NCI-H2081 (cell line): Measurements from ENCODE around the gene OXA1L.
"Not testable (repeated sequence)": the region's sequence is repeated elsewhere in the genome, so short reads cannot be mapped to it uniquely, and the experiment has no call there.

ENCODE experiments used
- DNase-seq, 2 experiments: peaks; one replicate each; lab custom pipeline; 2025; lab: John Stamatoyannopoulos, UW

OXA1L gene

DNA sequence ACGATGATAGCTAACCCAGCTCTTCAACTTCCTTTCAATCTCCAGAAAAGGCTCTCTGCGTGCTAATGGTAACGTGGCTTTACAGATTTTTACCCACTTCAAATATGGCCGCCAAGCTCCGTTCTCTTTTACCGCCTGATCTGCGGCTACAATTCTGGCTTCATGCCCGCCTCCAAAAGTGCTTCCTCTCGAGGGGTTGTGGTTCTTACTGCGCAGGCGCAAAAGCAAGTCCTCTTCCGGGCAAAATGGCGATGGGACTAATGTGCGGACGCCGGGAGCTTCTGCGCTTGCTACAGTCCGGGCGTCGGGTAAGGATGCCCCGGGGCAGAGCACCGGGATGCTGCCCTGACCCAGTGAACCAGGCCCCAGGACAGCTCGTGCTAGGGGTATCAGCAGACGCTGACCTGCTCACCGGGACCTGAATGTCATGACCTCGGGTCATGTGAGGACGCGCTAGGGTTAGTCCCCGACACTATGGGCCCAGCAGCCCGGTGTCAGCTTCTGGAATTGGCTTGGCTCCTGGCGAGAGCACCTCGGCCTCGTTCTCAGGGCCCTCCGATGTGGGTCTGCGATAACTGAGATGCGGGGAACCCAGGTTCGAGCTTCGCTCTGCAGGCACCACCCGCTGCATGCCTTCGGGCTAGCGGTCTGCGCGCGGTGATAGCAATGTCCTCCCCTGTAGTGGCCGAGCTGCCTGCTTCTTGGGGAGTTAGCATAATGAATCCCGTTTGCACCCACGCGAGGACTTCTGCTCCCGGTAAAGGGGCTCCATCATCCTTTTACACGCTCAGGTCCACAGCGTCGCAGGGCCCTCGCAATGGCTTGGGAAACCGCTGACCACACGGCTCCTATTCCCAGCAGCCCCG, at the start of gene OXA1L:
Gene OXA1L, plus strand, starts transcription at position 232 of the 866 bp plus-strand sequence. Its CDS starts 14 bp downstream, at position 246.
- peak; percentile 95 to 97 for DNase-seq

DNA sequence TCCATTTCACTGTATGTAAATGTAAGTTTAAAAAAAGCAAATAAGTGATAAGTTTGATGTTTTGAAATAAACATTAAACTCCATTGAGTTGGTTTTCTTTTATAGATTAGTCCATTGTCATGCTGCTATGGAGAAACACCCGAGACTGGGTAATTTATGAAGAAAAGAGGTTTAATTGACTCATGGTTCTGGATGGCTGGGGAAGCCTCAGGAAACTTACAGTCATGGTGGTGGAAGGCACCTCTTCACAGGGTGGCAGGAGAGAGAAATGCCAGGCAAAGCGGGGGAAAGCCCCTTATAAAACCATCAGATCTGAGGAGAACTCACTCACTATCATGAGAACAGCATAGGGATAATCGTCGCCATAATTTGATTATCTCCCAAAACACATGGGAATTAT, 48.4 kb upstream of the OXA1L start:
- no peak for DNase-seq

DNA sequence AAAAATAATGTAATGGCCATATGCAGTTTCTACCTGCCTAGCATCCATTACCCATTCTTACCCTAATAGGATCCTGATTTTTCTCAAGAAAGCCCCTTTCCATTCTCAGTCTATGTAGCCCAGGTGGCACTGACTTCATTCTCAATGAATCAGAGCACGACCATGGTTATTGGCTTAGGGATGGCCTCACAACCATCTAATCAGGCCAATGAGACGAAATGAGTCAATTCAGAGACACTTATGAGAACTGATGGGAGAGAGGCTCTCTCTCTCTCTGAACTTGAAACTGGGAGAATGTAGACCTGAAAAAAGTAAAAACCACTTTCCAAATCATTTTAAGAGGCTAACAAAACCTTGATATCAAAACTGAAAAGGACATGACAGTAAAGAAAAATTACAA, 45.3 kb upstream of the OXA1L start:
- DNase-seq, result no peak

DNA sequence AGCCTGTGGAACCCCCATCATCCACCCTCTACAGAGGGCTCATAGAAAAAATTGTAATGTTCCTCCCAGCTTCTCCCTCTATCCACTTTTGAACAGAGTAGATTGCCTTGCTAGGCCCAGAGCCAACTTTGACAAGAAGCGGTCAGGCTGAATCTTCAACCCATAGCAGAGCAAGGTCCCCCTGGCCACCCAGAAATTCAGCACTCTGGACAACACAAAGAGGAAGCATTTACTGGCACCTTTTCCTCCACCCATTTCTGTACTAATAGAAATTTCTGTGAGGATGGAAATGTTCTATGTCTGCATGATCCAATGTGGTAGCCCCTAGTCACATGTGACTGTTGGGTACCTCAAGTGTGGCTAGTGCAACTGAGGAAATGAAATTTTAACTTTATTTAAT, 42.7 kb upstream of the OXA1L start:
- DNase-seq, result no peak

DNA sequence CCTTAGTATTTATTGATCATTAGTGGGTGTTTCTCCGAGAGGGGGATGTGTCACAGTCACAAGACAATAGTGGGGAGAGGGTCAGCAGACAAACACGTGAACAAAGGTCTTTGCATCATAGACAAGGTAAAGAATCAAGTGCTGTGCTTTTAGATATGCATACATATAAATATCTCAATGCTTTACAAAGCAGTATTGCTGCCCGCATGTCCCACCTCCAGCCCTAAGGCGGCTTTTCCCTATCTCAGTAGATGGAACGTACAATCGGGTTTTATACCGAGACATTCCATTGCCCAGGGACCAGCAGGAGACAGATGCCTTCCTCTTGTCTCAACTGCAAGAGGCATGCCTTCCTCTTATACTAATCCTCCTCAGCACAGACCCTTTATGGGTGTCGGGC, 41.6 kb upstream of the OXA1L start:
- DNase-seq, result not testable (repeated sequence)

DNA sequence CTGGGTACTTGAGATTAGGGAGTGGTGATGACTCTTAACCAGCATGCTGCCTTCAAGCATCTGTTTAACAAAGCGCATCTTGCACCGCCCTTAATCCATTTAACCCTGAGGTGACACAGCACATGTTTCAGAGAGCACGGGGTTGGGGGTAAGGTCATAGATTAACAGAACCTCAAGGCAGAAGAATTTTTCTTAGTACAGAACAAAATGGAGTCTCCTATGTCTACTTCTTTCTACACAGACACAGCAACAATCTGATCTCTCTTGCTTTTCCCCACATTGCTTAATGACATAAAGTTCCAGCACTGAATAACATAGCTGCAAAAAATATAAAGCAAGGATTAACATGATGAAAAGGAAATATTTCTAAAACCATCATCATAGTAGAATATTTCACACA, 41.1 kb upstream of the OXA1L start:
- not testable (repeated sequence) for DNase-seq

DNA sequence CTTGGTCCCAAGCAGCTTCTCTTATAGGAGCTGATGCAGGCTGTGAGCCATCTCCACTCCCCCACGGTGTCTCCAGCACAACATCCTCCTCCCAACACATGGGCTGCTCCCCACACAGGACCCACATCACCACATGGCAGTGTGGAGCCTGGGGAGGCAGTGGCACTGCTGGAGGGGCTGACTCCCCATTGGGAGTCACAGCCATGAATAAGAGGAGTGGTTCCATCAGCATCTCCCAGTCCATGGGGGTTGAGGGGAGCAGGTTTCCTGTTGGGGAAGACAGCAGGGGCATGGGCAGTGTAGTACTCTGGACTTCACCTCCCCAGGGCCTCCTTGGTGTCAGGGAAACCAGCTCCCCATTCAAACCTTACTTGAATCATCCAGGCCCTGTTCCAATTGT, 40.5 kb upstream of the OXA1L start:
- no peak for DNase-seq

DNA sequence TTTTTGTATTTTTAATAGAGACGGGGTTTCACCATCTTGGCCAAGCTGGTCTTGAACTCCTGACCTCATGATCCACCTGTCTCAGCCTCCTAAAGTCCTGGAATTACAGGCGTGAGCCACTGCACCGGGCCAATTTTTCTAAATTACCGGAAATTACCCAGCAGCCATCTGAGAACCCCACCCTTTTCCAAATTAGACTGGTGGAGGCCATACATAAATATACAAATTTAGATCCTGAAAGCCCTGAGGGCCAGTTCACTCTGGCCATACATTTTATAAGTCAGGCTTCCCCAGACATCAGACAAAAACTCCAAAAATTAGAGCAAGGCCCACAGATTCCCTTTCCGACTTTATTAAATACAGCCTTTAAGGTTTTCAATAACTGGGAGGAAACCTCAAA, 34.4 kb upstream of the OXA1L start:
- not testable (repeated sequence) for DNase-seq

DNA sequence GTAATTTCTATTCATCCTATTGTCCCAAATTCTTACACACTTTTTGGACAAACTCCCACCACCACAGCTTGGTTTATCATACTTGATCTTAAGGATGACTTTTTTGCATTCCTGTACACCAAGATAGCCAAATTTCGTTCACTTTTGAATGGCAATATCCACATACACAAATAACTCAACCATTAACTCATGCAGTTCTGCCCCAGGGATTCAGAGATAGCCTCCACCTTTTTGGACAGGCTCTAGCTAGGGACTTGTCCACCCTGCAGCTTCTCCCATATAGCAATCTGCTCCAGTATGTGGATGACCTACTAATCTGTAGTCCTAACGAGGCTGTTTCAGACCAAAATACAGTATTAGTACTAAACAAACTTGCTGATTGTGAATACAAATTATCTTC, 32.7 kb upstream of the OXA1L start:
- no peak for DNase-seq

DNA sequence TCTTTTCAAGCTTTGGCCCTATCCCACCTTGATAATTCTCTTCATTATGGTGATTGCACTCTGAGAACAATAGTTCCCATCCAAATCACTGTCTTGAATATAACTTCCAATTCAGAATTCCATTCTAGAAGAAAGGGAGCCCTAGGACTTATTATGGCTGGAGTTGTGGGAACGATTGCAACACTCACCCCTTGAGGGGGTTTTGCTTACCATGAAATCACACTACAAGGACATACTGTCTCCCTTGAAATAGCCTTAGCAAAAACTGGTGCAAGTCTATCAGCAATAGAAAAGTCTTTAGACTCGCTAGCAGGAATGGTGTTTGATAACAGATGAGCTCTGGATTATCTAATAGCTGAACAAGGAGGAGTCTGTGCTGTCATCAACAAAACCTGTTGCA, 31.4 kb upstream of the OXA1L start:
- no peak for DNase-seq

DNA sequence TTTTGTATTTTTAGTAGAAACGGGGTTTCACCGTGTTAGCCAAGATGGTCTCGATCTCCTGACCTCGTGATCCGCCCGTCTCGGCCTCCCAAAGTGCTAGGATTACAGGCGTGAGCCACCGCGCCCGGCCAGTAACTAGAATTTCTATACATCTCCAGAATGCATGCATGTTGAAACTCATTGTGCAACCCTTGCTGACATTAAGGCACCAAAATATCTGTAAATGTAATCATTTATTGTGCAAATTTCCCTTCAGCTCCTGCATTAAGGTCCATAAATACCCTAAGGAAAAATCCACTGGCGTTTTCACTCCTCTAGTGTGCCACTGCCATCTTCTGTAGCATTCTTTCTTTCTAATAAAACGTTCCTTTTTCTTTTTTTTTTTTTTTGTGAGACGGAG, 30.1 kb upstream of the OXA1L start:
- DNase-seq, result not testable (repeated sequence)

DNA sequence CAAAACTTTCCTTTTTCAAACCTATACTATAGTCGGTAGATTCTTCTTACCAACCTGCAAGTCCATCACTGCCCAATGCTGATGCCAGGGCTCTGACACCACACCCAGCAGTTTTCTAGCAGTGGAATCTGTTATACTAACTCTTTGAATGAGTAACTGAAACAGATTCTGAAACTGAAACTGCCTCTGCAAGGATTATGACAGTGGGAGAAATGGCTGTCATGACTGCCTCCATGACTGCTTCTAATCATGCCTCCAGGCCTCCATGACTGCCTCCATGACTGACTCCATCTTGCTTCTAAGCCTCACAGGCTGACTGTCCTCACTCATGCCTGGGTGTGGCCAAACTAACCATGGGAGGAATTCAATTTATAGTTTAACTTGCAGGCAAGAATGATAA, 29.4 kb upstream of the OXA1L start:
- no peak for DNase-seq

DNA sequence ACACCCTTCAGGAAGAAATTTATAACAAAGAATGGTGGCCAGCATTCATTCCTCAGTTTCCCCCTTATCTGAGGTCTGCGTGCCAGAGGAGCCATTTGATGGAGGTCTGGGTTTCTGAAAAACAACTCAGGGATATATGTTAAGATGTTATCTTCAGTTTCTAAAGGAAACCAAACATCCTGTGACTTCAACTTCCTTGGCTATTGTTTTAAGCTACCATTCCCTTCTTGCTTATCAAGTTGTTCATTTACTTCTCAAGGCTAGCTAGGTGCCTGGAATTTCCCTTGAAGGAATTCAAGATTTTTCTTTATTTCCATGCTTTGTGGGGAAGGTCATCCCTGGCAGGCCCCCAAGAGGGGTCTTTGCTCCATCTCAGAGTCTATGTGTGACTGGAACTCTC, 27.1 kb upstream of the OXA1L start:
- DNase-seq, result no peak

DNA sequence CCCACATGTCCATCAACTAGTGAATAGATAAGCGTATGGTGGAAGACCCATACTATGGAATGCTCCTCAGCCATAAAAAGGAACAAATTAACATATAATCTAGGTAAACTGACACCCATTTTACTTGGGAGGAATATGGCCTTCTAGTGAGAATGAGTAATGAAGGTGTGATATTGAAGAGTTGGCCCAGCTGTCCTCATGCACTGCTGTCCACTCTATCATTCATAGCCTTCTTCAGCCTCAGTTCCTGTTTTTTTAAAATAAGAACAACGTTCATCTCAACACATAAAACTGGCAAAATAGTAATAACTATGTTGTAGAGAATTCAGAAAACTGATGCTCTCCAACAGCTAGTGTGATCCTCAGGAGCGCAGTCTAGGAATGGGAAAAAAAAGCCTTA, 26.5 kb upstream of the OXA1L start:
- DNase-seq, result no peak

DNA sequence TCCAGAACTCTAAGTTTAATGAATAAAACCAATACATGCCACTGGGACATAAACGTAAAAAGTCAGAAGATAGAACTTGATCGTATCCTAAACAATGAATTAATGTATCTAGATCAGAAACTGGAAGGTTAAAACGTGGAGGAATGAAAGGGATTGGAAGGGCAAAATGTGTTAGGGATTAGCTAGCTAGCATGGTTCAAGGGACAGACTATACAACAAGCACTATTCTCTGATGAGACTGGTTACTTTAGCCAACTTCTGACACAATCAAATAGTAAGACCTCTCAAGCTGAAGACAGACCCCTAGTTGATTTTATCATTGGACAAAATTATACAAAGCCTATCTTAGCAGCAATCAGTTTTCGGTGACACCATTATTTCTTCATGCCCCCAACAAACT, 18.7 kb upstream of the OXA1L start:
- no peak for DNase-seq

DNA sequence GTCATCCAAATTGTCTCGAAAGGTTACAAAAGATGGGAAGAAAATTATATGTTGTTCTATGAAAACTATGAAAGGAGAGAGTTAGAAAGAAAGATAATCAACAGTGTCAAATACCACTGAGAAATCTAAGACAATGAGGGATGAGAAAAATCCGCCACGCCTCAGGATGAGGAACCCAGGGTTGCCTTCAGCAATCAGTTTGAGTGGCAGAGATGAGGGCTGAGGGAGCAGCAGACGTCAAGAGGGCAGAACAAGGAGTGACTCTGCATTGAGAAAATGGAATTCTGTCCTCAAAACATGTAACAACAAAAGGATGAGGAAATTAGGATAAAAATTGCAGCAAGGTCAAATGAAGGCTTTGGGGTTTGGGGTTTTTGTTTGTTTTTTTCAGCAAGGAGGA, 18.3 kb upstream of the OXA1L start:
- no peak for DNase-seq

DNA sequence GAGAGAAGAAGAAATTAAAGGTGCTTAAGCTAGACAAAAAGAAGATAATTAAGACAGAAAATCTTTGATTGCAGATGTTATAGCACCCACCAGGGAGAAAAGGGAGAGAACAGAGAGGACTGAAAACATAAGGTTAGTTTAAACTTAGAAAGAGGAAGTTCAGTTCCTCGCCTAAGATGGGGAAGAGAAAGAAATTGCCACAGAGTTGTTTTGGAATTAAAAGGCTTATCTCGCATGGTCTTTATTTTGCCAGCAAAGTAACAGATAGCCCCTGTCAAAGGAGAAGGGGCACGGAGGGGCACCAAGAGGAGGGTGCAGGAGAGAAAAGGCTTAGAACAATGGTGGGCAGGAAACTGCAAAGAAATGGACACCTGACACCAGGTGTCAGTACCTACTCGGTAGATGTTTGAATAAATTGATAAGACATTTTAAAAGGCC, 17.8 kb upstream of the OXA1L start:
- DNase-seq, result no peak

DNA sequence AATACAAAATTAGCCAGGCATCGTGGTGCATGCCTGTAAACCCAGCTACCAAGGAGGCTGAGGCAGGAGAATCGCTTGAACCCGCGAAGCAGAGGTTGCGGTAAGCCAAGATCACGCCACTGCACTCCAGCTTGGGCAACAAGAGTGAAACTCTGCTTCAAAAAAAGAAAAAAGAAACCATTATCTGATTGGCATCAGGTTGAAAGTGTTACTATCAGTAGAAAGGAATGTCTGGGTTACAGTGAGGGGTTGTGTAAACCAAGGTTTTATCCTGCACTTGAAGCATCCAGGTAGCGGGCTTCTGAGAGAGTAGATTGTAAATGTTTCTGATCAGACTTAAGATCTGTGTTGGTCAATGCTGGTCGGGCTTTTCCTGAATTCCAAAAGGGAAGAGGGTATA, 14.1 kb upstream of the OXA1L start:
- no peak for DNase-seq

DNA sequence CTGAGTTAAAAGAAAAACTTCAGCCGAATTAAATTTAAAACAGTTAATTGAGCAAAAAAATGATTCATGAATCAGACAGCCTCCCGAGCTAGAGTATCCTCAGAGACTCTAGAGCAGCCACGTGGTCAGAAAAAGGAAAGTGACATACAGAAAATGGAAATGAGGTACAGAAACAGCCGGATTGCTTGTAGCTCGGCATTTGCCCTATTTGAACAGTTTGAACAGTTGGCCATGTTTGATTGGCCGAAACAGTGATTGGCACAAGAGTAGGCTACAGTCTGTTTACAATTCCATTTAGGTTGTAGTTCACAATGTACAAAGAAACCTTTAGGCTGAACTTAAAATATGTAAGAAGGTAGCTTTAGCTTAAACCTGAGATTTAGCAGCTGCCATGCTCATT, 12.9 kb upstream of the OXA1L start:
- DNase-seq, result no peak

DNA sequence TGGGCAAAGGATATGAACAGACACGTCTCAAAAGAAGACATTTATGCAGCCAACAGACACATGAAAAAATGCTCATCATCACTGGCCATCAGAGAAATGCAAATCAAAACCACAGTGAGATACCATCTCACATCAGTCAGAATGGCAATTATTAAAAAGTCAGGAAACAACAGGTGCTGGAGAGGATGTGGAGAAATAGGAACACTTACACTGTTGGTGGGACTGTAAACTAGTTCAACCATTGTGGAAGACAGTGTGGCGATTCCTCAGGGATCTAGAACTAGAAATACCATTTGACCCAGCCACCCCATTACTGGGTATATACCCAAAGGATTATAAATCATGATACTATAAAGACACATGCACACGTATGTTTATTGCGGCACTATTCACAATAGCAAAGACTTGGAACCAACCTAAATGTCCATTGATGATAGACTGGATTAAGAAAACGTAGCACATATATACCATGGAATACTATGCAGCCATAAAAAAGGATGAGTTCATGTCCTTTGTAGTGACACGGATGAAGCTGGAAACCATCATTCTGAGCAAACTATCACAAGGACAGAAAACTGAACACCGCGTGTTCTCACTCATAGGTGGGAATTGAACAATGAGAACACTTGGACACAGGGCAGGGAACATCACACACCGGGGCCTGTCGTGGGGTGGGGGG, 8.4 kb upstream of the OXA1L start:
- not testable (repeated sequence) for DNase-seq

DNA sequence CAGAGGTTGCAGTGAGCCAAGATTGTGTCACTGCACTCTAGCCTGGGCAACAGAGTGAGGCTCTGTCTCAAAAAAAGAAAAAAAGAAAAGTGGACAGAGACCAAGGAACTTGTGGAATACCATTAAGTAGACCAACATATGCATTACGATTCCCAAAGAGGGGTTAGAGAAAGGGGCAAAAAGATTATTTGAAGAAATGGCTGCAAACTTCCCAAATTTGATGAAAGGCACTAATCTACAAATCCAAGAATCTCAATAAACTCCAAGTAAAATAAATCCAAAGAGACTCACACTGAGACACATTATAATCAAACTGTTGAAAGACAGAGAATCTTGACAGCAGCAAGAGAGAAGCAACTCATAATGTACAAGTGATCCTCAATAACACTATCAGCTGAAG, 4.8 kb upstream of the OXA1L start:
- no peak for DNase-seq

DNA sequence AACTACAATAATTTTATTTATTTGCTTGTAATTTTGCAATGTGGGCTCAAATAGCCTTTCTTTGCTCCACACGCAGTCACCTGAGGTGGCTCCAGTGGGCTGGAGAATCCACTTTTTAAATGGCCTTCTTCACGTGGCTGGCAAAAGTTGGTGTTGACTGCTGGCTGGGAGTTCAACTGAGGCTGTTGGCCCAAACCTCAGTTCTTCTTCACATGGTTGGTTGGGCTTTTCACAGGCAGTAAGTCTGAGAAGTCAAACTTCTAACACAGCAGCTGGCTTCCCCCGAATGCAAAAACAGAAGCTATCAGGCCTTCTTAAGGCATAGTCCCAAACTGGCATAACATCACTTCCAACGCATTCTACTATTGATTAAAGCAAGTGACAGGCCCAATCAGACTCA, 2.1 kb upstream of the OXA1L start:
- no peak for DNase-seq

DNA sequence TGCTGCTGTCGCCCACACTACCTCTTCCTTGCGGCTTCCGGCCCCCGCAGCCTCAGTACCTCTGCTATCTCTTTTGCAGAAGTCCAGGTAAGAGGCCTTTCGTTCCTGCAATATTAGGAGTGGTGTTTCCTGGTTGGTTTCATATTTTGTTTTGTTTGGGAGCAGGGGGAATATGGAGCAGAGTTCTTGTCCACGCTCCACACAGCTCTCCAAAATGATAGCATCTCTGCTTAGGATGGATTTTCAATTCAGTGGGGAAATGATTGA, 768 bp downstream of the OXA1L start:
- DNase-seq, result peak in 1 of 2 experiments; percentile 30

DNA sequence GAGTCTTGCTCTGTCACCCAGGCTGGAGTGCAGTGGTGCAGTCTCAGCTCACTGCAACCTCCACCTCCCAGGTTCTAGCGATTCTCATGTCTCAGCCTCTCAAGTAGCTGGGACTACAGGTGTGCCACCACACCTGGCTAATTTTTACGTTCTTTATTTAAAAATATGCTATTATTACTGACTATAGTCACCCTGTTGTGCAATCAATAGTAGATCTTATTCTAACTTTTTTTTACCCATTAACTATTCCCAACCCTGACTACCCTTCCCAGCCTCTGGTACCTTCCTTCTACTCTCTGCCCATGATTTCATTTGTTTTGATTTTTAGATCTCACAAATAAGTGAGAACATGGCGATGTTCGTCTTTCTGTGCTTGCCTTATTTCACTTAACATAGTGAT, 2.5 kb downstream of the OXA1L start:
- DNase-seq, result no peak
